ENCODE measurements around the gene SSBP4.

- TF ChIP-seq RCOR1 (IDR thresholded peaks at IDR 0.05; ENCODE audit: low read length) (no peak), CTCF (IDR thresholded peaks at IDR 0.05) (no peak), YY1 (IDR thresholded peaks at IDR 0.05; ENCODE audit: low read depth) (no peak), PBX3 (IDR thresholded peaks at IDR 0.05) (no peak), ELF1 (IDR thresholded peaks at IDR 0.05) (no peak)
These were observed 8.5 kb downstream of the SSBP4 start for GRCh38 chr19:18427743-18428113.
